HG03196 (cell line): ENCODE results near the gene GOLGA5.
A peak's percentile ranks its signal among the peaks of the same experiment; 100 is the strongest.
"Not testable (repeated sequence)": the region's sequence is repeated elsewhere in the genome, so short reads cannot be mapped to it uniquely, and the experiment has no call there.

Experiments
- ATAC-seq: cut with Tn5 transposase; IDR thresholded peaks from one replicate; pipeline ENCODE4 v1.9.1; 2021; ENCODE audit not compliant: unreplicated experiment

The GOLGA5 gene, protein sequence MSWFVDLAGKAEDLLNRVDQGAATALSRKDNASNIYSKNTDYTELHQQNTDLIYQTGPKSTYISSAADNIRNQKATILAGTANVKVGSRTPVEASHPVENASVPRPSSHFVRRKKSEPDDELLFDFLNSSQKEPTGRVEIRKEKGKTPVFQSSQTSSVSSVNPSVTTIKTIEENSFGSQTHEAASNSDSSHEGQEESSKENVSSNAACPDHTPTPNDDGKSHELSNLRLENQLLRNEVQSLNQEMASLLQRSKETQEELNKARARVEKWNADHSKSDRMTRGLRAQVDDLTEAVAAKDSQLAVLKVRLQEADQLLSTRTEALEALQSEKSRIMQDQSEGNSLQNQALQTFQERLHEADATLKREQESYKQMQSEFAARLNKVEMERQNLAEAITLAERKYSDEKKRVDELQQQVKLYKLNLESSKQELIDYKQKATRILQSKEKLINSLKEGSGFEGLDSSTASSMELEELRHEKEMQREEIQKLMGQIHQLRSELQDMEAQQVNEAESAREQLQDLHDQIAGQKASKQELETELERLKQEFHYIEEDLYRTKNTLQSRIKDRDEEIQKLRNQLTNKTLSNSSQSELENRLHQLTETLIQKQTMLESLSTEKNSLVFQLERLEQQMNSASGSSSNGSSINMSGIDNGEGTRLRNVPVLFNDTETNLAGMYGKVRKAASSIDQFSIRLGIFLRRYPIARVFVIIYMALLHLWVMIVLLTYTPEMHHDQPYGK

DNA sequence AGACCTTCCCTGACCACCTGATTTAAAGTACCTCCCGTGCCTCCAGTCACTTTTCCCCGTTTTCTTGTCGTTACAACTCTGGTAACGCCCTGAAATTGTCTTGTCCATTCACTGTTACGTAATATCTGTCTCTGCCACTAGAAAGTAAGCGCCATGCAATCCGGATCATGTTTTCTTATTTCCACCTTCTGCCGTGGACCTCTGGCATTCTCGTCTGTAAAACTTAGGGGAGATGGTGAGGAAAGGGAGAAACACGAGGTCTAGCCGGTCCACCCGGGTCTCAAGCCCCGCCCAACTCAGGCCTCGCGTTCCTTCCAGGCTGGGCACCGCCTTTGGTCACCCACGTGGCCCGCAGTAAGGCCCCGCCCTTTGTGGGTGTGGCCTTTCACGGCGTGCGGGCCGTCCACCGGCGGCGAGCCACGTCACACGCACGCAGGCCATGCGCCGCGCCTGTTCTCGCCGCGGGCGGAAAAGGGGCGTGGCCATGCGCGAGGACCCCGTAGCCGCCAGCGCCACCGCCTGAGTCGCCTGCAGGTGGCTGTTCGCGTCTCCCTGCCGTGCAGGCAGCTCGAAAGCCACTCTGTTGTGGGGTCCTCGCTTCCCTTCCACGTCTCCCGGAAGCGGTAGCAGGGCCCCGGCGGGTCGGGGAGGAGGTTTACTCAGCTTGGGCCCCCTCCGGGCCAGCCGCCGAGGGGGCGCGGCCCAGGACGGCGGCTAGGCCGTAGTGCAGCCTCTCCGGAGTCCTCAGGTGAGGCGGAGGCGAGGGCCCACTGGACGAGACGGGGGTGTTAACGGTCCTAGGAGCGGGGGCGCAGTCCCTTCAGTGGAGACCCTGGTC, at the start of gene GOLGA5:
Gene GOLGA5 (plus strand): TSS at position 597 of the 838 bp plus-strand sequence. CDS start 3,133 bp downstream, outside the sequence.
- peak; percentile 98 for ATAC-seq

DNA sequence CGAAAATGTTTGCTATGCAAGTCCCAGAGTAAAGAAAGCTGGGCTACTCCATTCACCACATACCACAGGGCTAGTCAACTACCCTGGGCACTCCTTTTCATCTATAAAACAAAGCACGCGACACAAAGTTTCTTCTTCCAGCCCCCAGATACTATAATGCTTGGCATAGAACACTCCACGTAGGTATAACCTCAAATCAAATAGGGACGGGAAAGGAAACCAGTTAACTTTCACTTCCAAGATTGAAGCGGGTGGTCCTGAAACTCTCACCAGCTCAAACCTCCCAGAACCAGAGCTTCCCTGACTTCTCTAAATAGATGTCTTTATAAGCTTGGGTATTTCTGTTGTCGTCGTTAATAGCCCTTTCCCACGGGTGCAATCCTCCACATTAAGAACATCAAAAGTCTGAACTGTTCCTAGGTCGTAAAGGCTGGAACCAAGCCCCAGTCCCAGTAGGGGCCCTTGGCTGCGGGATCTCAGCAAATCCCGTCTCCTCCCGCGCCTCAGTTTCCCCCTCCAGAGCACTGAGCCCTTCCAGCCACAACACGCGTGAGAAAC, 46.3 kb upstream of the GOLGA5 start:
- peak; percentile 32 for ATAC-seq

DNA sequence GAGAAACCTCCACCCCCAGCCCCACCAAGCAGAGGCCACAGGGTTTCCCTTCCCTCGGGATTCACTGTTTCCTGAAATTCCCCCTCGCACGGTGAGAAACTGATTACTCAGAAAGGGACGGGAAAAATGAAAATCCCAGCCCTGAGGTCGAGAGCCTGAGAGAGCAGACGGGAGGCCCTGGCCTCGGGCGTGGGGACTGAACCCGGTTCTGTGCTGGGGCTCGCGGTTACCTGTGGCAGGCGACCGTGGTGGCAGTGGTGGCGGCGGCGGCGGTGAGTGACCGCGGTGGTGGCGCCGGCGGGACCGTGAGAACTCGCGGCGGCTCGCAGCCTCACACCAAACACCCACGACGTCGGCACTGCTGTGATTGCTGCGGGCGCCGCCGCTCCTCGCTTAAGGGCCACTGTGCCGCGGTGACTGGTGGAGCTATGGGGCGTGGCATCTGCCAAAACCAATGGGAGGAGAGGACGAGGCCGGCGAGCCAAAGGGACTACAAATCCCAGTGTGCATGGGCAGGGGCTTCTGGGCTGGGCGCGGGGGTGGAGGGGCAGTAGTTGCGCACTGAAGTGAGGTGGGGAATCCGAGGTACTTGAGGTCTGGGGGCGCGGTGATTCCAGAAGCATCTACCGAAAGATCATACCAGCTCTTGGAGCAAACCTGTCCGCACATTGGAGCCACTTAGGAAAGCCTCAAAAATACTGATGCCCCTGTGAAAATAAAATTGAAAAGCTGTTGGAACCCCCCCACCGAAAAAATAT, 45.7 kb upstream of the GOLGA5 start, which contains the start of gene LGMN:
Gene LGMN (minus strand): TSS at position 369 of the 758 bp plus-strand sequence. CDS start 15,841 bp downstream, outside the sequence.
- ATAC-seq = peak; percentile 74

DNA sequence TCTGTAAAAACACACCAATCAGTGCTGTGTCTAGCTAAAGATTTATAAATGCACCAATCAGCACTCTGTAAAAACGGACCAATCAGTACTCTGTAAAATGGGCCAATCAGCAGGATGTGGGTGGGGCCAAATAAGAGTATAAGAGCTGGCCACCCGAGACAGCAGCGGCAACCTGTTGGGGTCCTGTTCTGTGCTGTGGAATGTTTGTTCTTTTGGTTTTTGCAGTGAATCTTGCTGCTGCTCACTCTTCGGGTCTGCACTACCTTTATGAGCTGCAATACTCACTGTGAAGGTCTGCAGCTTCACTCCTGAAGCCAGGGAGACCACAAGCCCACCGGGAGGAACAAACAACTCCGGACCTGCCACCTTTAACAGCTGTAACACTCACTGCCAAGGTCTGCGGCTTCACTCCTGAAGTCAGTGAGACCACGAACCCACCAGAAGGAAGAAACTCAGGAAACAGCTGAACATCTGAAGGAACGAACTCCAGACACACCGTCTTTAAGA, 43.8 kb upstream of the GOLGA5 start:
- not testable (repeated sequence) for ATAC-seq

DNA sequence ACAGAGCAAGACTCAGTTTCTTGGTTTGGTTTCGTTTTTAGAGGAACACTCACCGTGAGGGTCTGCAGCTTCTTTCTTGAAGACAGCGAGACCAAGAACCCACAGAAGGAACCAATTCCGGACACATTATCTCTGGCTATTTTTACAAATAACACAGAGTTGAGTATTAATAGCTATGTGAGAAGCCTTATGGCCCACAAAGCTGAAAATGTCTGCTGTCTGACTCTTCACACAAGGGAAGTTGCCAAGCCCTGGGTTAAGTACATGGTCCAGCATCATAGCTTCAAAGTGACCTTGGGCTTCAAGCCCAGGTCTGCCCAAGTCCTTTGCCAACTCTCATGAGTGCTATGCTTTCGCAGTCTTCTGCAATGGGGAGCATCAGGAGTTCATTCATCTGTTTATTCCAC, 43.1 kb upstream of the GOLGA5 start:
- no peak for ATAC-seq

DNA sequence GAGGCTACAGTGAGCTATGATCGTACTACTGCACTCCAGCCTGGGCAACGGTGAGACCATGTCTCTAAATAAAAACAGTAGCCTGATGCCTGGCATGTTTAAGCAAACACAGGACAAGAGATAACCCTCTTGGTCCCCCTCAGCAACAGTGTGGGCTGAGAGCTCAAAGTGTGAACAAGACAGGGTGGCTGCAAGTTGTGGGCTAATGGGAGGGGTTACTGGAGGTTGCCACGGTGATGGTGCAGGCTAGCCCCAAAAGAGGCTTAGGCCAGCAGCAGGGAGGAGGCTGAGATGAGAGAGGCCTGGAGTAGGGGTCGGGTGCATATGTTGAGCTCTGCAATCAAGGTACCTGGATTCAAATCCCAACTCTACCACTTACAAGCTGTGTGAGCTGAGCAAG, 42.3 kb upstream of the GOLGA5 start:
- no peak for ATAC-seq

DNA sequence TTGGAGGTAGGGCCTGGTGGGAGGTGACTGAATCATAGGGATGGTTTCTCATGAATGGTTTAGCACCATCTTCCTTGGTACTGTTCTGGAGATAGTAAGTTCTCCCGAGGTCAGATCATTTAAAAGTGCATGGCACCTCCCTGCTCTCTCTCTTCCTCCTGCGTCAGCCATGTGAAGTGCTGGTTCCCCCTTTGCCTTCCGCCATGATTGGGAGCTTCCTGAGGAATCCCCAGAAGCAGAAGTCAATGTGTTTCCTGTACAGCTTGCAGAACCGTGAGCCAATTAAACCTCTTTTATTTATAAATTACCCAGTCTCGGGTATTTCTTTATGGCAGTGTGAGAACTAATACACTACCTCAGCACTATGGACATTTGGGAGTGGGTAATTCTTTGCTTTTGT, 40.9 kb upstream of the GOLGA5 start:
- ATAC-seq = no peak

DNA sequence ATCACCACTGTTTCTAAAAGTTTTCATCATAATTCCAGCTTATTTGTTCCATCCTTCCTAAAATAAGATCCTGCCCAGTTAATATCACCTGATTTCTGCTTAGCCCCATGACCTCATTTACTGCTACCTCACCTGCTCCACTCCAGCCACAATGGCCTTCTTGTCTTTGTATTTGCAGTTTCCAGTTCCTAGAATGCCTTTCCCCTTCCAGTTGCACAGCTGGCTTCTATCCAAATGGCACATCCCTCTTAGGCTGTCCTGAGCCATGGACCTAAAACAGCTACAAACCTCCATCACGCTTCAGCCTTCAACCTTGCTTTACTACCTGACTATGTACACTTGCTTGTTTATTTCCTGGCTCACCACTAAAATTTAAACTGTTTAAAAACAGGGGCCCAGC, 39.1 kb upstream of the GOLGA5 start:
- ATAC-seq = no peak

DNA sequence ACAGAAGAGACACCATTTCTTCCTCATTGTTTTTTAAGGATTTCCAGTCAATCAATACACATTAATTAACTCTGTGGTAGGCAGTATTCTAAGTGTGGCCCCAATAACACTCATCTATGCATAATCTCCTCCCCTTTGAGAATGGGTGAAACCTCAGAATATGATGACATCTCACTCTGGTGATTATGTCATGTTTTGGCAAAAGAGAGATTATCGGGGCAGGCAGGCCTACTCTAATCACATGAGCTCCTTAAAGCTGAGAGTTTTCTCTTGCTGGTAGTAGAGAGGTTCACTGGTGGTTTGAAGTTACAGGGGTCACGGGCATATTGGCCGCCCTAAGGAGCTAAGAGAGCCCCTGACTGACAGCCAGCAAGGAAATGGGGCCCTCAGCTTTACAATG, 38.6 kb upstream of the GOLGA5 start:
- no peak for ATAC-seq

DNA sequence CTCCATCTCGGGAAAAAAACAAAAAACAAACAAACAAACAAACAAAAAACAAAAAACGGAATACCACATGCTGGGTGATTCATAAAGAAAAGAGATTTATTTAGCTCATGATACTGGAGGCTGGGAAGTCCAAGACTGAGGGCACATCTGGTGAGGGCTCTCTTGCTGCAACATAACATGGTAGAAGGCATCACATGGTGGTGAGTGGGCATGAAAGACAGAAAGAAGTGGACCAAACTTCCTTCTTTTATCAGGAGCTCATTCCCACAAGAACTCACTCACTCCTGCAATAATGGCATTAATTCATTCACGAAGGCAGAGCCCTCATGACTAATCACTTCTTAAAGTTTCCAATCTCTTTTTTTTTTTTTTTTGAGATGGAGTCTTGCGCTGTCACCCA, 37.7 kb upstream of the GOLGA5 start:
- ATAC-seq = no peak

DNA sequence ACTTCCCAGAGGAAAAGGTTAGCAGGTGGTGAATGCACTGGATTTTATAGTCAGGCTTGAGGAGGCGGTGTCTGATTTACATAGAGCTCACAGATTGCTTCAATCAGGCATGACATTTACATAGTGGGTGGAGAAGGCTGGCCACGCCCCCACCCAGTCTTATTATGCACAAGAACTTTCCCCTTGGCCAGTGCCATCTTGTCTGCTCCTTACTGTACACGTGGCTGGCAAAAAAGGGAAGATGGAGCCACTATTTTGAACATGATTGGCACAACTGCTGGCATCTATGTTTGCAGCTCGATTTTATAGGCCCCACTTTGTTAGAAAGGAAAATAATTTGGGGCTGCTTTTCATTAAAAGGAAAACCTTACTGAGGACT, 34.8 kb upstream of the GOLGA5 start:
- ATAC-seq = no peak

DNA sequence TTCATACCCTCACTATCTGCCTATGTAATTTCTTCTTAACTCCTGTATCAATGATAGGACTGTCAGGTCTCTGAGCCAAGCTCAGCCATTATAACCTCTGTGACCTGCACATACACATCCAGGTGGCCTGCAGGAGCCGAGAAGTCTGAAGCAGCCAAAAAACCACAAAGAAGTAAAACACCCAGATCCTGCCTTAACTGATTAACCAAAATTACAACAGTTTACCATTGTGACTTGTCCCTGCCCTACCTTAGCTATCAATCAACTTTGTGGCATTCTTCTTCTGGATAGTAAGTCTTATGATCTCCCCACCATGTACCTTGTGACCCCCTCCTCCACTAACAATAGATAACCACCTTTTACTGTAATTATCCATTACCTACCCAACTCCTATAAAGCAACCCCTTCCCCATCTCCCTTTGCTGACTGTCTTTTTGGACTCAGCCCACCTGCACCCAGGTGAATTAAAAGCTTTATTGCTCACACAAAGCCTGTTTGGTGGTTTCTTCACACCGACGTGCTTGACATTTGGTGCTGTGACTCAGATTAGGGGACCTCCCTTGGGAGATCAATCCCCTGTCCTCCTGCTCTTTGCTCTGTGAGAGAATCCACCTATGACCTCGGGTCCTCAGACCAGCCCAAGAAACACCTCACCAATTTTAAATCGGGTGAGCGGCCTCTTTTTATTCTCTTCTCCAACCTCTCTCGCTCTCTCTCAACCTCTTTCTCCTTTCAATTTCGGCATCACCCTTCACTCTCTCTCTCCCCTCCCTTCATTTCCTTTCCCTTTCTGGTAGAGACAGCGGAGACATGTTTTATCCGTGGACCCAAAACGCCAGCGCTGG, 34.2 kb upstream of the GOLGA5 start:
- no peak for ATAC-seq

DNA sequence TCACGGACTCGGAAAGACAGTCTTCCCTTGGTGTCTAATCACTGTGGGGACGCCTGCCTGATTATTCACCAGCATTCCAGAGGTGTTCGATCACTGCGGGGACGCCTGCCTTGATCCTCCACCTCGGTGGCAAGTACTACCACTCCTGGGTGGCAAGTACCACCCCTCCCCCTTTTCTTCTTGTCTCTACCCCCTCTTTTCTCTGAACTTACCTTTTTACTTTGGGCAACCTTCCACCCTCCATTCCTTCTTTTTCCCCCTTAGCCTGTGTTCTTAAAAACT, 33.6 kb upstream of the GOLGA5 start:
- no peak for ATAC-seq

DNA sequence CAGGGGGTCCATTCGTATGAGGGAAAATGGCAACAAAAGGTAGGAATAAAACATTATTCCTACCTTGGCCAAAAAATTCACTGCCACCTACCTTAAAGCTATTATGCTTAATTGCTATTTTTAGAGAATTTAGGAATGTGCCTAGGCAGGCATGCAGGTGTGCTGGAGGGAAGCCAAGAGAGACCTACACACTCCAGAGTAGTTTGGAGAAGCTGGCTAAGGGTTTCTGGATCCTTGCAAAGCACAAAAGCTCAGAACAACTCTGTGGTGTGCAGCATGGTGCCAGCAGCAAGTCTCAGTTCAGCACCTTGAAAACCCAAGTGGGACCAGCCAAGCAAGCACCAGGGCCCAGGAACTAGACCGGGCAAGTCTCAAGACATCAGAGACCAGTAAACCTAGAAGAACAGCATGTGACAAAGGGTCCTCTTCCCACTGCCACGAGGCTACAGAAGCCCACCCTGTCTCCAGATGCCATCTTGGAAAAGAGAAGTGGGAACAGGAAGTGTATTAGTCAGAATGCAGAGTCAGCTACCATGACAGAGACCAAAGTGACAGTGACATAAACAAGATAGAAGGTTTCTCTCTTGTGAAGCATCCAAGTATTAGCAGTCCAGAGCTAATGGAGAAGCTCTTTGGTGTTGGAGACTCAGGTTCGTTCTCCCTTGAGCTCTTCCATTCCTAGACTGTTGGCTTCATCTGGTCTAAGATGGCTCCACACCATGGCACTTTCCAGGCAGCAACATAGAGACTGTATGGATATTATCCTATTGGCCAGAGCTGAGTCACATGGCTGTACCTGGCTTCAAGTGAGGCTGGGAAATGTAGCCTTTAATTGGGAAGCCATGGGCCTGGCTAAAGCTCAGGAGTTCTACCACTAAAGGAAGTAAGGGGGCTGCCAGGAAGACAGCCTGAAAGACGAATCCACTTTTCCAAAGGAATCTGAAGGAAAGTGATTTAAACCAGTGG, 30.2 kb upstream of the GOLGA5 start:
- ATAC-seq = not testable (repeated sequence)

DNA sequence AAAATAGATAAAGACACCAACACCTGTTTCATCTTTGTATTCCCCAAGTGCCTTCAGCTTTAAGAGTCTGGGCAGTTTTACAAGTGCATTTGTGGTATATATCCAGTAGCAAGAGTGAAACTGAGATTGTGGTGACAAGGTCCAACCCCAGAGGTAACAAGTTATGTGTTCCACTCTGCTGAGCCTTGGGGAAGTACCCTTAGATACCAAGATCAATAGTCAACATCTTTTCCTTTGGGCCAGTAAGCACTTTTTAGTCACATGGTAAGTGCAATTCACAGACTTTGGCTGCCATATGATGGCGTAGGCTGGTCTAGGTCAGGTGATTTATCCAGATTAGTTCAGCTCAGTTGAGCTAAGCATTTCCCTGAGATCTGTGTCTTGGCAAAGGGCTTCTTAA, 25.9 kb upstream of the GOLGA5 start:
- ATAC-seq = peak; percentile 87

DNA sequence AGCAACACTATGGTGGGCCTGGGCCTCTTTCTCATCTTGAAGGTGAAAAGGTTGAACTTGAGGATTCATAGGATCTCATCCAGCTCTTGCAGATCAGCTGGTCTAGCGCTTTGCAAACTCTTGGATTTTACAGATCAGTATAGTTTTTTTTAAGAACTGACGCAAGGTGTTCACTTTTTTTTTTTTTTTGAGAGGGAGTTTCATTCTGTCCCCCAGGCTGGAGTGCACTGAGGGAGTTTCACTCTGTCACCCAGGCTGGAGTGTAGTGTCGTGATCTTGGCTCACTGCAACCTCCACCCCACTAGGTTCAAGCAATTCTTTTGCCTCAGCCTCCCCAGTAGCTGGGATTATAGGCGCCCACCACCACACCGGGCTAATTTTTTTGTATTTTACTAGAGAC, 25.3 kb upstream of the GOLGA5 start:
- ATAC-seq = no peak

DNA sequence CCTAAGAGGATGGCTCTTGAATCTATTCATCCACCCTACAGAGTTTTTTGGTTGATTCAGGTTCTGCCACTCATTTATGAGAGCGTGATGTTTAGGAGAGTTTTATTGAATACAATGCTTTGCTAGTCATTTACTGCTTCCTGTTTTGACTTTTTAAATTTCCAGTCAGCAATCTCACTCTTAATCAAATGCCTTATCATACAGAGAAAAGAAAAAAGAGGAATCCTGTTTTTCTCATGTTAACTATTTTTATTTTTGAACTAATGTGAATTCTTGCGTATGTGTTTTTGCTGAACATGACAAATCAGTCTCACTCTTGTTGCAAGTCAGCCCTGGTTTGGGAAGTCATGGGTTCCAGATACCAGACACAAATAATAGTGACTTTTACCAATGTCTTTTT, 23.6 kb upstream of the GOLGA5 start:
- ATAC-seq = no peak

DNA sequence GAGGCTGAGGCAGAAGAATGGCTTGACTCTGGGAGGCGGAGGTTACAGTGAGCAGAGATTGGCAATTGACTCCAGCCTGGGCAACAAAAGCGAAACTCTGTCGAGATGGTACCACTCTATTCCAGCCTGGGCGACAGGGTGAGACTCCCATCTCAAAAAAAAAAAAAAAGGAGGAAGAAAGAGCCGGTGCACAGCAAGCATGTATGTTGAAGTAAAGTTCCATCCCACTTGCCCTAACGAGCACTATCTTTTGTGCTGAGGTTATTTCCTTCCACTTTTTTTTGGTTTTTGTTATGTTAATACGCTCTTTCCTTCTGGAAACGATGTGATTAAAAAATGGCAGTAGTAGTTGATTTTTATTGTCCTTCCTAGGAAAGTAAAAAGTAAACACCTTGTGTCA, 19.5 kb upstream of the GOLGA5 start:
- ATAC-seq = no peak
